Measurements from ENCODE around the gene MBL2.

DNA sequence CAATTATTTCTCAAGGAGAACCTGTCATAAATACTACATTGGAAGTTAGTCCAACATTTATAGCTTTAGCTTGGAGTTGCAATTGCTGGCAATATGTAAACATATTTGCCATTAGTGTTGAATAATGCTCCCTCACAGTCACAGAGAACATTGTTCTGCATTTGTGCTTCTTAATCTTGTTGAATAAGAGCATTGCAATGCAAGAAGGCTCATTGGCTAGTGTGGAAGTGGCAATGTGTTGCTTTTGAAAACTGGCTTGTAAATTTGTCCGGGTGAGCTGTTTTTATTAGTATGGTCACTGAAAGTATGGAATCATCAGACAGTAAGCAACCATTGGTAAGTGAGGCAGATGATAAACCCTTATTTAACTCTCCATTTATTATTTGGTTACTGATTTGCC, 47.7 kb upstream of the MBL2 start:
- TF ChIP-seq POLR2AphosphoS5 (IDR thresholded peaks at IDR 0.05; ENCODE audit: low read depth, low read length), result no peak
- TF ChIP-seq POLR2A (IDR thresholded peaks at IDR 0.05; ENCODE audit: low read depth, low read length), result no peak
- no peak for TF ChIP-seq TAF1 (IDR thresholded peaks at IDR 0.05; ENCODE audit: low read depth, low read length)
- no peak for TF ChIP-seq POU2F2 (IDR thresholded peaks at IDR 0.05; ENCODE audit: low read depth, low read length)

All from GM12891 (cell line).